Fibroblast of lung (primary cell): Measurements from ENCODE around the gene VEPH1. TPM values are rescaled to one million over a fixed set of nuclear protein-coding genes. Genes with fewer than 3 reads are reported as not detected.

Source experiments
- DNase-seq, 2 donors: peaks; one replicate each; pipeline versions ENCODE4 v3.0.0 to v3.0.0-alpha.2; 2010; ENCODE audit warnings: low read depth in 2 of 2
- H2AFZ ChIP-seq: 2 replicates; pipeline ENCODE4 v1.5.1; 2012; ENCODE audit warnings: low read length, control low read depth, inconsistent platforms
- H3K27ac ChIP-seq: 2 replicates; pipeline ENCODE4 v1.5.1; 2011; ENCODE audit warnings: low read length, control low read depth; ENCODE audit not compliant: insufficient read depth
- H3K27me3 ChIP-seq: 2 replicates; pipeline ENCODE4 v1.5.1; 2011; ENCODE audit warnings: mild to moderate bottlenecking, low read length; ENCODE audit not compliant: control insufficient read depth, insufficient read depth
- H3K36me3 ChIP-seq: 2 replicates; pipeline ENCODE4 v1.5.1; 2011; ENCODE audit warnings: low read length; ENCODE audit not compliant: control insufficient read depth, insufficient read depth
- H3K4me1 ChIP-seq: 2 replicates; pipeline ENCODE4 v1.5.1; 2011; ENCODE audit warnings: low read length; ENCODE audit not compliant: control insufficient read depth, insufficient read depth; ENCODE audit errors: extremely low read depth
- H3K4me2 ChIP-seq: 2 replicates; pipeline ENCODE4 v1.5.1; 2011; ENCODE audit warnings: low read length, control low read depth; ENCODE audit not compliant: insufficient read depth; ENCODE audit errors: extremely low read depth
- H3K4me3 ChIP-seq, 4 experiments: fragments of 200-600 bp in 1 of 4; sonication (generic) in 1 of 4; replicated peaks in 1 of 4; 2 replicates each; pipeline ENCODE4 v1.5.1; 2011 to 2016; ENCODE audit warnings: low read length in 4 of 4, low read depth in 3 of 4, mild to moderate bottlenecking in 3 of 4, control low read depth in 2 of 4, inconsistent platforms in 1 of 4, mixed read lengths in 1 of 4; ENCODE audit not compliant: insufficient read depth in 1 of 4; ENCODE audit errors: control extremely low read depth in 1 of 4
- H3K79me2 ChIP-seq: 2 replicates; pipeline ENCODE4 v1.5.1; 2012; ENCODE audit warnings: mild to moderate bottlenecking, low read length, inconsistent platforms; ENCODE audit not compliant: control insufficient read depth, insufficient read depth
- H3K9ac ChIP-seq: 2 replicates; pipeline ENCODE4 v1.5.1; 2011; ENCODE audit warnings: mild to moderate bottlenecking, low read length, control low read depth; ENCODE audit not compliant: insufficient read depth
- H3K9me3 ChIP-seq: 2 replicates; pipeline ENCODE4 v1.5.1; 2012; ENCODE audit warnings: low read depth, low read length; ENCODE audit not compliant: control insufficient read depth, insufficient read depth
- H4K20me1 ChIP-seq: 2 replicates; pipeline ENCODE4 v1.5.1; 2011; ENCODE audit warnings: low read length; ENCODE audit not compliant: control insufficient read depth, insufficient read depth; ENCODE audit errors: extremely low read depth
- CTCF ChIP-seq, 2 donors: IDR thresholded peaks in 1 of 2; conservative IDR thresholded peaks in 1 of 2; 1 replicate in 1 of 2; 2 replicates in 1 of 2; pipeline ENCODE4 v1.5.1; 2011 to 2012; ENCODE audit warnings: low read length in 2 of 2, control low read depth in 1 of 2, inconsistent platforms in 1 of 2, low read depth in 1 of 2, mild to moderate bottlenecking in 1 of 2
- EZH2 ChIP-seq: IDR thresholded peaks from 2 replicates; pipeline ENCODE4 v1.5.1; 2012; ENCODE audit warnings: low read length, control low read depth, mild to moderate bottlenecking; ENCODE audit errors: missing control alignments
- polyA plus RNA-seq, 2 donors: library from polyadenylated mRNA; depleted of rRNA in 1 of 2; stranded (reverse) in 1 of 2; unstranded in 1 of 2; fragments of >200 nt; gene quantifications; 2 replicates each; pipeline ENCODE4 v1.2.1, GENCODE V29; 2011 to 2012; ENCODE audit warnings: missing spikeins in 1 of 2
- total RNA-seq: library from RNA; depleted of rRNA; stranded (reverse); fragments of >200 nt; gene quantifications from 2 replicates; pipeline ENCODE4 v1.2.1, GENCODE V29; 2014

Gene VEPH1
- total and polyA plus RNA-seq, 2 donors (not counting 1 experiment from before 2014, with no cell fraction given), result 13.1 to 34.7 TPM

GRCh38 chr3:157530637-157531300, 27.6 kb upstream of the VEPH1 start:
- TF ChIP-seq CTCF (conservative IDR thresholded peaks at IDR 0.05 in 1 of 2, IDR thresholded peaks at IDR 0.05 in 1 of 2; ENCODE audit: low read depth in 1 of 2, low read length in 2 of 2) (no peak), EZH2 (no peak)
- peak overlapping the region; percentile 0 for H2AFZ ChIP-seq
- H3K27ac ChIP-seq, result no peak overlapping the region
- no peaks in the 10 kb centered on the region for H3K27me3 ChIP-seq
- H3K4me3 ChIP-seq, result peak overlapping the region in 1 of 4 experiments; percentile 21
- H3K9ac ChIP-seq, result no peak overlapping the region
- no peak overlapping the region for H3K4me2 ChIP-seq
- DNase-seq, result peak; percentile 34 to 80
- no peaks in the 10 kb centered on the region for H3K9me3 ChIP-seq
- peaks cover 25% of the 10 kb centered on the region for H3K4me1 ChIP-seq
- H3K36me3 ChIP-seq, result no peaks in the 10 kb centered on the region
- H4K20me1 ChIP-seq, result no peaks in the 10 kb centered on the region
- H3K79me2 ChIP-seq, result no peaks in the 10 kb centered on the region

DNA sequence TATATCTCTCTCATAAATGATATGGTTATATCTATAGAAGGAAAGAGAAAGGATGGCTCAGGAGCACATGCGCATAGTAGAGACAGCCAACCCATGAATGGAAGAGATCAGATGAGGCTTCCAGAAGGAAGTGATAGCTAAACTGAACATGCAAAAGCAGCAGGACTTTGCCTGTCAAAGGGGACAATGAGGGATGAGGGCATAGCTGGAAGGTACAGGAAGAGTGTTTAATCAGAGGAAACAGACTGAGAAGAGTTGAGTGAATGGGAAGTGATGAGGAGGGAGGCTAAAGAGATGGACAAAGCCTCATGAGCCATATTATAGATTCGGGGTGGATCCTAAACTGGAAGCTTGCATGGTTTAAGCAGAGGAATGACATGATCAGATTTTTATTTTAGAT, 26.5 kb upstream of the VEPH1 start:
- no peaks in the 10 kb centered on the region for H3K36me3 ChIP-seq
- H3K9ac ChIP-seq, result no peak overlapping the region
- no peaks in the 10 kb centered on the region for H3K27me3 ChIP-seq
- no peak overlapping the region for H3K4me3 ChIP-seq
- DNase-seq, result no peak
- H3K9me3 ChIP-seq, result no peaks in the 10 kb centered on the region
- H3K4me1 ChIP-seq, result peaks cover 25% of the 10 kb centered on the region
- H3K27ac ChIP-seq, result no peak overlapping the region
- no peaks in the 10 kb centered on the region for H3K79me2 ChIP-seq
- H3K4me2 ChIP-seq, result no peak overlapping the region
- TF ChIP-seq EZH2 (no peak), CTCF (conservative IDR thresholded peaks at IDR 0.05 in 1 of 2, IDR thresholded peaks at IDR 0.05 in 1 of 2; ENCODE audit: low read depth in 1 of 2, low read length in 2 of 2) (no peak)
- H4K20me1 ChIP-seq, result no peaks in the 10 kb centered on the region
- no peak overlapping the region for H2AFZ ChIP-seq

DNA sequence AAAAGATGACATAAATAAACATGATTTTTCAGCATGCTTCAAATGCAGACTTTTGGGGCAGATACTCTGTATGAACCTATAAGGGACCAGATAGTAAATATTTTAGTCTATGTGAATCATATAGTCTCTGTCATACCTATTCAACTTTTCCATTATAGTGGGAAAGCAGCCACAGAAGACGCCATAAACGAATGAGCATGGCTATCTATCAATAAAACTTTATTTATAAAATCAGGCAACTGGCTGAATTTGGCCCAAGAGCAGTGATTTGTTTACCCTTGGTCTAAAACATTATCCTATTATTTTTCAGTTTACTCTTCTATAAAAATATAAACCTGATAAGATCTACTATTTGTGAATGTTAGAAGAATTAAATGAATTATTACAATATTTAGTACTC, 25.9 kb upstream of the VEPH1 start:
- TF ChIP-seq EZH2, result no peak
- no peak for TF ChIP-seq CTCF (conservative IDR thresholded peaks at IDR 0.05 in 1 of 2, IDR thresholded peaks at IDR 0.05 in 1 of 2; ENCODE audit: low read depth in 1 of 2, low read length in 2 of 2)
- Histone ChIP-seq H3K4me2 (no peak overlapping the region), H2AFZ (no peak overlapping the region), H3K79me2 (no peaks in the 10 kb centered on the region), H3K9me3 (no peaks in the 10 kb centered on the region), H3K27ac (no peak overlapping the region), H4K20me1 (no peaks in the 10 kb centered on the region), H3K27me3 (no peaks in the 10 kb centered on the region), H3K9ac (no peak overlapping the region), H3K4me3 (no peak overlapping the region), H3K4me1 (peaks cover 25% of the 10 kb centered on the region), H3K36me3 (no peaks in the 10 kb centered on the region)
- DNase-seq, result no peak
